Activated naive CD8-positive, alpha-beta T cell treated with anti-CD3 and anti-CD28 coated beads, Interleukin-2, amount 10 ng/mL, durations not matched to agents 7 days and 5 days (primary cell): Measurements from ENCODE around the gene CCDC91. TPM values are rescaled to one million over a fixed set of nuclear protein-coding genes. Genes with fewer than 3 reads are reported as not detected.

ENCODE experiments used
- ATAC-seq: fragments of 150-1000 bp; cut with Tn5 transposase; one replicate; pipeline ENCODE4 v1.10.0; 2021; ENCODE audit warnings: low read depth, moderate library complexity
- POLR2A ChIA-PET: fragments of 350-600 bp; sonication (Branson Sonifier 250); formaldehyde crosslinking; loops from one replicate; lab custom pipeline; 2021; ENCODE audit warnings: antibody characterized with exemption; lab: Charles Lee
- DNase-seq: peaks from one replicate; pipeline ENCODE4 v3.0.0; 2021
- H3K27ac Mint-ChIP-seq: one replicate; pipeline ENCODE4 v1.8.0; 2022; ENCODE audit warnings: mild to moderate bottlenecking, mixed read lengths
- H3K27me3 Mint-ChIP-seq: one replicate; pipeline ENCODE4 v1.8.0; 2022; ENCODE audit warnings: mild to moderate bottlenecking, moderate library complexity, mixed read lengths
- H3K36me3 Mint-ChIP-seq: one replicate; pipeline ENCODE4 v1.8.0; 2021; ENCODE audit warnings: mild to moderate bottlenecking, mixed read lengths
- H3K4me1 Mint-ChIP-seq: one replicate; pipeline ENCODE4 v1.8.0; 2021; ENCODE audit warnings: mixed read lengths
- H3K4me3 Mint-ChIP-seq: one replicate; pipeline ENCODE4 v1.8.0; 2022; ENCODE audit warnings: mild to moderate bottlenecking, moderate library complexity, mixed read lengths
- H3K9me3 Mint-ChIP-seq: one replicate; pipeline ENCODE4 v1.8.0; 2021; ENCODE audit warnings: mixed read lengths
- total RNA-seq, 2 experiments: library from RNA; stranded (reverse); gene quantifications; one replicate each; pipeline ENCODE4 v1.2.3, GENCODE V29; 2021

The CCDC91 gene
- total RNA-seq, 2 experiments from 2014 or later, result 33.2 to 33.9 TPM

GRCh38 chr12:28570811-28571210, 380.6 kb downstream of the CCDC91 start:
- ATAC-seq (no peak), DNase-seq (no peak)
- Mint-ChIP-seq H3K4me1 (no peaks in the 10 kb centered on the region), H3K36me3 (no peaks in the 10 kb centered on the region), H3K4me3 (no peak overlapping the region), H3K9me3 (peaks cover 7% of the 10 kb centered on the region), H3K27me3 (no peaks in the 10 kb centered on the region), H3K27ac (no peak overlapping the region)
- POLR2A ChIA-PET, result no interaction called here

- DNase-seq (no peak), ATAC-seq (no peak)
- Mint-ChIP-seq H3K9me3 (peaks cover 3% of the 10 kb centered on the region), H3K4me3 (no peak overlapping the region), H3K36me3 (no peaks in the 10 kb centered on the region), H3K27ac (no peak overlapping the region), H3K4me1 (no peaks in the 10 kb centered on the region), H3K27me3 (no peaks in the 10 kb centered on the region)
- POLR2A ChIA-PET, result no interaction called here
These were observed 384.7 kb downstream of the CCDC91 start for GRCh38 chr12:28574746-28575592.

- Mint-ChIP-seq H3K36me3 (no peaks in the 10 kb centered on the region), H3K4me3 (no peak overlapping the region), H3K27me3 (no peaks in the 10 kb centered on the region), H3K27ac (no peak overlapping the region), H3K9me3 (peaks cover 4% of the 10 kb centered on the region), H3K4me1 (no peaks in the 10 kb centered on the region)
- ATAC-seq (no peak), DNase-seq (no peak)
- POLR2A ChIA-PET, result no interaction called here
These were observed 385.4 kb downstream of the CCDC91 start for GRCh38 chr12:28575593-28576205.

- Mint-ChIP-seq H3K27ac (no peak overlapping the region), H3K9me3 (peaks cover 4% of the 10 kb centered on the region), H3K27me3 (no peaks in the 10 kb centered on the region), H3K4me3 (no peak overlapping the region), H3K36me3 (no peaks in the 10 kb centered on the region), H3K4me1 (no peaks in the 10 kb centered on the region)
- POLR2A ChIA-PET, result no interaction called here
- DNase-seq (no peak), ATAC-seq (no peak)
These were observed 388.1 kb downstream of the CCDC91 start for GRCh38 chr12:28578361-28578760.

- peaks cover 4% of the 10 kb centered on the region for H3K9me3 Mint-ChIP-seq
- no peak for DNase-seq
- no peak for ATAC-seq
- H3K4me1 Mint-ChIP-seq, result no peaks in the 10 kb centered on the region
- no peaks in the 10 kb centered on the region for H3K36me3 Mint-ChIP-seq
- no peak overlapping the region for H3K4me3 Mint-ChIP-seq
- POLR2A ChIA-PET, result no interaction called here
- H3K27me3 Mint-ChIP-seq, result no peaks in the 10 kb centered on the region
- no peak overlapping the region for H3K27ac Mint-ChIP-seq
These were observed 388.6 kb downstream of the CCDC91 start for GRCh38 chr12:28578833-28579252.

DNA sequence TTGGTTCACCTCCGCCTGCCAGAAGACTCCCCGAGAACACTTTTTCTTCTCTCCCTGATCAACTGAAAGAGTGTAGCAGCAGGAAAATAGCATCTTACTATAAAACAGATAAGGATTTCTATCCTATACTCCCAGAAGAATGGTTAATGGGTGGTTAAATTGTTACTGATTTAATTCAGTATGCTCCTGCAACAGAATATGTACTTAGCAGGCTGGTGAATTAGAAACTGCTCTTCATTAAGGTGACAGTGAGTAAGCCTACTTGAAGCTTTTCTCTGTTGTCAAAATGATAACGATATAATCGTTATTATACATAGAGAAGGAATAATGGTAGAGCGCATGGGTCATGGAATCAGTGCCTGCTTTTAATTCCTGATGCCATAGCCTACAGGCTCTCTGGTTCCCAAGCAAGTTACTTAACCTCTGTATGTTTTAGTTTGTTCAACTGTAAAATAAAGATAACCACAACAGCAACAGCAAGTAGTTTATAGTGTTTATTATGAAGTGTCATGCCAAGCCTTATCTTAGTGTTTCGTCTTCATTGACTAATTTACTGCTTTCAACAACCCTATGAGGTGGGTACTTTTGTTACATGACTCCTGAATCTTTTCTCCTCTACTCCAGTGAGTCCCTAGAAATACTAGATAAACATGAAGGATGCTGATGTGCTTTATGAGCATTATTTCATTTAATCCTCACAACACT, 392.6 kb downstream of the CCDC91 start:
- ATAC-seq (no peak), DNase-seq (no peak)
- POLR2A ChIA-PET, result no interaction called here
- Mint-ChIP-seq H3K36me3 (no peaks in the 10 kb centered on the region), H3K9me3 (peaks cover 1% of the 10 kb centered on the region), H3K27me3 (no peaks in the 10 kb centered on the region), H3K4me1 (no peaks in the 10 kb centered on the region), H3K4me3 (no peak overlapping the region), H3K27ac (no peak overlapping the region)

- H3K4me1 Mint-ChIP-seq, result no peaks in the 10 kb centered on the region
- H3K4me3 Mint-ChIP-seq, result no peak overlapping the region
- no peak for ATAC-seq
- POLR2A ChIA-PET, result no interaction called here
- peaks cover 1% of the 10 kb centered on the region for H3K9me3 Mint-ChIP-seq
- H3K27ac Mint-ChIP-seq, result no peak overlapping the region
- no peaks in the 10 kb centered on the region for H3K36me3 Mint-ChIP-seq
- no peaks in the 10 kb centered on the region for H3K27me3 Mint-ChIP-seq
- DNase-seq, result no peak
These were observed 393.5 kb downstream of the CCDC91 start for GRCh38 chr12:28583701-28584261.

GRCh38 chr12:28585146-28585545, 394.9 kb downstream of the CCDC91 start:
- Mint-ChIP-seq H3K9me3 (peaks cover 3% of the 10 kb centered on the region), H3K4me3 (no peak overlapping the region), H3K36me3 (no peaks in the 10 kb centered on the region), H3K4me1 (no peaks in the 10 kb centered on the region), H3K27me3 (no peaks in the 10 kb centered on the region), H3K27ac (no peak overlapping the region)
- ATAC-seq, result no peak
- POLR2A ChIA-PET, result no interaction called here
- no peak for DNase-seq

GRCh38 chr12:28586481-28586880, 396.2 kb downstream of the CCDC91 start:
- H3K9me3 Mint-ChIP-seq, result peaks cover 1% of the 10 kb centered on the region
- no peak for DNase-seq
- H3K4me1 Mint-ChIP-seq, result no peaks in the 10 kb centered on the region
- no peaks in the 10 kb centered on the region for H3K27me3 Mint-ChIP-seq
- no peak overlapping the region for H3K27ac Mint-ChIP-seq
- POLR2A ChIA-PET, result no interaction called here
- ATAC-seq, result no peak
- no peaks in the 10 kb centered on the region for H3K36me3 Mint-ChIP-seq
- no peak overlapping the region for H3K4me3 Mint-ChIP-seq

GRCh38 chr12:28591831-28592230, 401.6 kb downstream of the CCDC91 start:
- Mint-ChIP-seq H3K9me3 (peaks cover 9% of the 10 kb centered on the region), H3K4me1 (no peaks in the 10 kb centered on the region), H3K36me3 (no peaks in the 10 kb centered on the region), H3K27me3 (peaks cover 2% of the 10 kb centered on the region), H3K4me3 (no peak overlapping the region), H3K27ac (no peak overlapping the region)
- POLR2A ChIA-PET, result no interaction called here
- DNase-seq (no peak), ATAC-seq (no peak)

Other genes with a start within 250 kb of the CCDC91 start
- not detected for gene PTHLH, start 217.7 kb upstream of the CCDC91 start, total RNA-seq